Activated CD8-positive, alpha-beta memory T cell treated with anti-CD3 and anti-CD28 coated beads, Interleukin-2, amount 50 U/mL, for 4 hours (primary cell): ENCODE results near the gene IFT57.
"Not testable (repeated sequence)": the region's sequence is repeated elsewhere in the genome, so short reads cannot be mapped to it uniquely, and the experiment has no call there.

Experiments used
- DNase-seq: peaks from one replicate; pipeline ENCODE4 v3.0.0-alpha.2; 2020

IFT57 gene

DNA sequence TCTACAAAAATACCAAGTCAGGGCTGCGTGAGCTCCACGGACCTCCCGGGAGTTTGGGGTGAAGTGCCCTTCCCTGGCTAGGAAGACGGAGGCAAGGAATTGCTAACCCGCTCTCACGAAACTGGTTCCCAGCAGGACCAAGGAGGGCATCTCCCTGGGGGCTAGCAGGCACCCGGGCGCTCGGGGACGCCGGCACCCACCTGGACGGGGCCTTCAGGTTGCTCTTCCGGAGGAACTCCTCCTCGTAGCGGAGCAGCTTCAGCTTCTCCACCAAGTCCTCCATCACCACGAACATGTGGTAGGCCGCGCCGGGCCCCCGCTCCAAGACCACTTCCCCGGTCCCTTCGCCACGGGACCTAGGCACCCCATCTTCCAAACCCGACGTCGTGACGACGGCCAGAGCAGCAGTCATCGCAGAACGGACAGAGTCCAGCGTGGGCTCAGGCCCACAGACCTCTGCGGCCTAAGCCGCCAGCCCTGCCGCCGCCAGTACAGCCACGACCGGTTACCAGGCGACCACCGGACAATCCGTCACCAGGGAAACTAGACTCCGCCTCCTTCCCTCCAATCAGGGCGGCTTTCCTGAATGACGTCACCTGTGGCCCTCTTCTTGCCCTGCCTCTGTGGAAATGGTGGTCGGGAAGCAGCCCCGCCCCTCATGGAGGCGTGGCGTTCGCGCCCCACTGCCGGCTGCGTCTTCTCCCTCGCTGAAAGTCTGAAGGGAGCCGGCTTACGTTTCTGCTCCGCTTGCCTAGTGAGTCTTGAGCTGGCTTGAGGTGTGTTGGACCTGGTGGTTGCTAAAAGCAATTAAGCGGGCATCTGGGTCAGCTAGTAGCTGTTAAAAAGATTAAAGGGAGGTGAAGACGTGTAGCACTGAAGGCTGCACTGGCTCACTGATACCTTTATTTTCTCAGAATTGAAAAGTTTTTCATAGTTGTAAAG is at the start of gene IFT57:
Gene IFT57, minus strand, starts transcription at position 514 of the 942 bp plus-strand sequence. Its CDS starts 102 bp downstream, at position 412.
- peak; percentile 95 for DNase-seq

- no peak for DNase-seq
These were observed 49.4 kb upstream of the IFT57 start for GRCh38 chr3:108271626-108272025.

- DNase-seq, result not testable (repeated sequence)
These were observed 46.0 kb upstream of the IFT57 start for GRCh38 chr3:108268235-108268634.

DNA sequence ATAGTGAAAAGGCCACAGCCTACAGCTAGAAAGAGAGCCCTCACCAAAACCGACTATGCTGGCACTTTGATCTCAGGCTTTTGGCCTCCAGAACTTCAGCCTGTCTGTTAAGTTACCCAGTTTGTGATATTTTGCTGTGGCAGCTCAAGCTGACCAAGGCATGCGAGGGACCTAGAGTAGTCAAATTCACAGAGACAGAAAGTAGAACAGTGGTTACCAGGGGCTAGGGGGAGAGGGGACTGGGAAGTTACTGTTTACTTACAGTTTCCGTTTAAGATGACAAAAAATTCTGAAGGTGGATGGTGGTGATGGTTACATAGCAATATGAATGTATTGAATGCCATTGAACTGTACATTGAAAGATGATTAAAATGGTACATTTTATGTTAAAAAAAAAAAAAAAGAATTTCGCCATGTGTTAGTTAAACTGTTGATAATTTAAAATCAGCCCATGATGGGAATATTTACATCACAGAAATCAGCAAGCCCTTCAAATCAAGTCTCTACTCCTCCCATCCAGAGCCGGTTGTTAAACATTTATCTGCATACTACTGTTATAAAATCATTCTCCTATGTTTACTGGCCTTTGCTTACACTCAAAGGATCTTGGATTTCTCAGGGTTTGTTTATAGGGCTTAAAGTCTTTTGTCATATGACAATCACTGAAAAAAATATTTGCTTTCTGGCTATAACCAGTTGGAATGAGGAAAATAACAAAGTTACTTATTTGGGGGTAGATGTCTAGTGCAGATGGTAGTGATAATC is 42.5 kb upstream of the IFT57 start:
- not testable (repeated sequence) for DNase-seq

- no peak for DNase-seq
These were observed 32.9 kb upstream of the IFT57 start for GRCh38 chr3:108255131-108255530.

GRCh38 chr3:108251844-108252243 is 29.6 kb upstream of the IFT57 start:
- DNase-seq, result no peak

- DNase-seq, result no peak
These were observed 29.0 kb upstream of the IFT57 start for GRCh38 chr3:108251265-108251664.

DNA sequence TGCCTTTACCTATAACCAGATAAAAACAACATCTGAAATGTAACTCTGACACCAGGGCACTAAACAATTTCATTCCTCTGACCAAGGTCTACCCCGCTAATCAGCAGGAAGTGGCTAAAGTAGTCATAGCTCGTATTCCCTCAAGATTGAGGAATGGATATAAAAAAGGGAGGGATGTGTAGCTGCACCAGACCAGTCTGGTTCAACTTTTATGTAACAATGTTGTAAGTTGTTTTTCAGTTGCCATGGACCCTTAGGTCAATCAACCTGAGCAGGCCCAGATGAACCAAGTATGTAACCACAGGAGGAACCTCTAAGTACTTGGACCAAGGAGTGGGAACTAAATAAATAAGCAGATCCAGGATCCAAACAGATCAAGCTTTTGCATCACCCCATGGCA is 28.4 kb upstream of the IFT57 start:
- DNase-seq, result no peak

- DNase-seq, result no peak
These were observed 21.0 kb upstream of the IFT57 start for GRCh38 chr3:108243243-108243642.

GRCh38 chr3:108242776-108243175 is 20.6 kb upstream of the IFT57 start:
- DNase-seq, result no peak

DNA sequence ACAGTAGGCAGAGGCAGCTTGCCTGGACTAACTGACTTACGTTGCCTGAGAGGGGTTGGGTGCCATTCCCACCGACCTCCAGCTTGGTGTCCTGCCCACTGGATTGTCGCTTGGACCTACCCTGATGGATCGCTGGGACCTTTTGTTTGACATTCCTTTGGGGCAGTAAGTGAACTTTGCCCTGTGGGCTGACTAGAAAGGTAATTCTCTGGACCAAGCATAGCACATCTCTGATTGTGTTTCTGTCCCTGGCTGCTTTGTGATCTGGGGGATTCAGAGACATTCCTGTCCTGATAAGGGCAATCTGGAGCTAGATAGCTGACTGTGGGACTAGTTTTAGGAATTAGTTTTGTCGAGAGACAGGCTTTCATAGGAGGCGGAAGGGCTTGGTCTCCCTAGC is 19.5 kb upstream of the IFT57 start:
- no peak for DNase-seq

DNA sequence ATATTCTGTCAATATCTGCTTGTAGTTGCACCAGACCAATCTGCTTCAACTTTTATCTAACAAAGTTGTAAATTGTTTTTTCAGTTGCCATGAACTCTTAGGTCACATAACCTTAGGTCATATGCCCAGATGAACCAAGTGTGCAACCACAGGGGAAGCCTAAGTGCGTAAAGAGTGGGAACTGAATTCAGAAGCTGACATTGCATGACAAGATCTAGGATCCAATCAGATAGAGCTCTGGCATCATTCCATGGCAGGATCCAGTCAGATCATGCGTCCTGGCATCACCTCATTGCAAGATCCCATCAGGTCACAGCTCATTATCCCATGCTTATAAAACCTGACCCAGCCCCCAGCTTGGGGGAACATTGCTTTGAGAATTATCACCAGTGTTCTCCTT is 18.9 kb upstream of the IFT57 start:
- no peak for DNase-seq

GRCh38 chr3:108239082-108239481 is 16.9 kb upstream of the IFT57 start:
- DNase-seq, result no peak

- DNase-seq, result no peak
These were observed 13.1 kb upstream of the IFT57 start for GRCh38 chr3:108235290-108235689.

DNA sequence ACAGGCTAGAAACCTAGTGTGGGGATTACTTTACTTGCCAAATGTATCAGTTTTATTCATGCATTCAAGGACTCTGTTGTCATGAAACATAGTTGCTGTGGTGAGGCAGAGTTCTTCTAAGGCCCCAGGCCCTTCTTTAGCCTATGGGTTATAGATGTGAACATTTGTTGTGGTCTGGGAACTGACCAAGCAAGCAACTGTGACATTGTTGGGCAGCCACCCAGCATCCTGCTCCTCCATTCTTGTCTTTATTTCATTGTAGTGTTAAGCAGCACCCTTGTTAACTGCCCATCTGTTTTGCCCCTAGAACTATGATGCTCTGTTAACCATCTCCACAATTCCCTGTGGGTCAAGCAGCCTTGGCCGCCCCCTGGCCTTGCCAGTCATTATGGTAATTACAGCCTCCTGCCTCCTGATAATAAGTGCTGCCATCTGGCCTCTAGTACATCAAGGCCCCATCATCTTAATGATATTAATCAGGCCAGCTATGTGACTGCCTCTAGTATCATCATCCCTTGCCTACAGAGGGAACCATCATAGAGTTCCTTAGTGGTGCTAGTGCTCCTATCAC is 12.2 kb upstream of the IFT57 start:
- no peak for DNase-seq

DNA sequence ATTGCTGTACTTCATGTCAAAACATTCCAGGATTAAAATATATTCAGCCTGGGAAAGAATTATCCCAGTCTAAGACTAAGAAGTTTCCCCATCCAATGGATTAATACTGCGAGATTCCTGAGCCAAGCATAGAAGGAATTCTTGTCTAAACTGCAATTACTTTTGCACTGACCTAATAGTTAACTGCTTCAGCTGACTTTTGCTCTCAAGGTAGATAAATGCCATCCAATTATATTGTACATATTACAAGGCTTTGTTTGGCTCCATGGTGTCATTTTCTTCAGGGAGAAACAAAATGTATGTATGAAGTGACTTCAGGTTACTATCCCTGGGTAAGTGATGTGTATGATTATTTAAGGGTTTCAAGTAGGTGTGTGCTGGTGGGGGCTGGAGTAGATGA is 6.1 kb upstream of the IFT57 start:
- no peak for DNase-seq

GRCh38 chr3:108227131-108227530 is 4.9 kb upstream of the IFT57 start:
- no peak for DNase-seq

DNA sequence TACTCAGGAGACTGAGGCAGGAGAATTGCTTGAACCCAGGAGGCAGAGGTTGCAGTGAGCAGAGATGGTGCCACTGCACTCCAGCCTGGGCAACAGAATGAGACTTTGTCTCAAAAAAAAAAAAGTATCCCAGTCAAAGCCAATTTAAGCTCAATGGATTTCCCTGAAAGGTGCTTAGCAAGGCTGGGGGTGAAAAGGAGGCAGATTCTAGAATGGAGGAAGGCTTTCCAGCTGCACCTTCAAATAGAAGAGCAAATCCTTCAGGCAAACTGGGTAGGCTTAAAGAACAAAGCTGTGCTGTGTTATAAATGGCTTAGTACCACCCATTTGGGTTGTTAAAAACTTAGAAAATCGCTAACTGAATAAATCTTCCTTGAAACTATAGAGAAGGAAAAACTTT is 3.0 kb upstream of the IFT57 start:
- no peak for DNase-seq

DNA sequence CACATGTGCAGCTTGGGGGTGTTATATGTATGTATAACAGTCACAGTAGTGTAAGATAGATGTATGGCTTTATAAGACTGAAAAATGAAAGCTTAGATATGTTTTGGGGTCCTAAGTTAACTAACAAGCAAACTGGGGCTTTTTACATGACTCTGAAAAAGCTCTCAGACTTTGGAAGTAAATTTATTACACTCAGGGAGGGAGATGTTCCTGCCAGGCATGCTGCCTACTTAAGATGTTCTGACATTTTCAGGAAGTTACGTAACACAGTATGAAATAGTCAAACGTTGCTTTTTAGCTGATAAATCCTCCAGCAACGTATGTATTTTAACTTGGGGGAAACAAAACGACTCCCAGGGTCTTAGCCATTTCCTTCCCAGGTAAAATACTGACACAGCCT is 1.7 kb upstream of the IFT57 start:
- DNase-seq, result no peak

- DNase-seq, result no peak
These were observed 785 bp upstream of the IFT57 start for GRCh38 chr3:108222853-108223565.

GRCh38 chr3:108221393-108221792 is 831 bp downstream of the IFT57 start:
- no peak for DNase-seq

DNA sequence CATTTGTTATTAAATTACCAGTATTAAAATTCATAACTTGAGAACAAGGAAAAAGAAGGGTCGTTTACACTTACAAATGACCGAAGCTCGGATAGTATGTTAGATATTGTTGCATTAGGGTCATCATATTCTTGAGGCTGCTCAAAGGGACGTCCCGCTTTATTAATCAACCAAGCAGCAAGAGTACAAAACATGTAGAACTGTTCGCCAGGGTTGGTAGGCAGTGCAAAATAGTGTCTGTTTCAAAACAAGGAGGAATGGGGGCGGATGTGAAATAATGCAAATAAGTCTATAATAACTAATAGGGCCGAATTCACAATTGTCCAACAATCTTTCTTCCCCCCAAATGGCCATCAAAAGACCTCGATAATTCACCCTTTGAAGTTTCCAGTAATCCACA is 2.9 kb downstream of the IFT57 start:
- no peak for DNase-seq

- DNase-seq, result no peak
These were observed 3.4 kb downstream of the IFT57 start for GRCh38 chr3:108218811-108219210.
